HL-60 (cell line): ENCODE data around the gene RGL4.

Experiments
- POLR2AphosphoS5 ChIP-seq: IDR thresholded peaks from 2 replicates; pipeline ENCODE4 v1.6.1; 2012; ENCODE audit warnings: low read depth
- TF ChIP-seq, protein P1 (sequence below): IDR thresholded peaks from one replicate; pipeline ENCODE4 v1.5.1; 2011; ENCODE audit warnings: low read length, control low read depth, inconsistent platforms; ENCODE audit not compliant: insufficient read depth

DNA sequence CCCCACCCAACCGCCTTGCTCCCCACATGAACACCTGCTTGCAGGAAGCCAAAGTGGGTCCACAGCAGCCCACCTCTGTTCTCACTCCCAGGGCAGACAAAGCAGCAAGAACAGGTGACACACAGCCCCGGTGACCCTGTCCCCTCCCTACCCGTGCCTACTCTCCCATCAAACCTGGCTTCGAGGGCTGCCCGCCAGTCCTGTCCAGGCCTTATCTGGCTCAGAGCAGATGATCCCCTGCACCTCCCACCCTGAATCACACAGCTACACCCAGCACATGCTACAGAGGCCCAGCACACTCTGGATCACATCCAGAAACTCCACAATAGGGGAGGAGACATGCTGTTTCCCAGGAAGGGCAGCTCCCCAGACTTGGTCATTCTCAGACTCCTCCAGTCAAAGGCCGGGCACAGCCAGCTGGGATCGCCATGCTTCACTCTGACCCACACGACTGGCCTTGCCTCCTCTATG lies 6.2 kb upstream of the RGL4 start:
- TF ChIP-seq, protein P1, sequence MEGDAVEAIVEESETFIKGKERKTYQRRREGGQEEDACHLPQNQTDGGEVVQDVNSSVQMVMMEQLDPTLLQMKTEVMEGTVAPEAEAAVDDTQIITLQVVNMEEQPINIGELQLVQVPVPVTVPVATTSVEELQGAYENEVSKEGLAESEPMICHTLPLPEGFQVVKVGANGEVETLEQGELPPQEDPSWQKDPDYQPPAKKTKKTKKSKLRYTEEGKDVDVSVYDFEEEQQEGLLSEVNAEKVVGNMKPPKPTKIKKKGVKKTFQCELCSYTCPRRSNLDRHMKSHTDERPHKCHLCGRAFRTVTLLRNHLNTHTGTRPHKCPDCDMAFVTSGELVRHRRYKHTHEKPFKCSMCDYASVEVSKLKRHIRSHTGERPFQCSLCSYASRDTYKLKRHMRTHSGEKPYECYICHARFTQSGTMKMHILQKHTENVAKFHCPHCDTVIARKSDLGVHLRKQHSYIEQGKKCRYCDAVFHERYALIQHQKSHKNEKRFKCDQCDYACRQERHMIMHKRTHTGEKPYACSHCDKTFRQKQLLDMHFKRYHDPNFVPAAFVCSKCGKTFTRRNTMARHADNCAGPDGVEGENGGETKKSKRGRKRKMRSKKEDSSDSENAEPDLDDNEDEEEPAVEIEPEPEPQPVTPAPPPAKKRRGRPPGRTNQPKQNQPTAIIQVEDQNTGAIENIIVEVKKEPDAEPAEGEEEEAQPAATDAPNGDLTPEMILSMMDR: no peak
- no peak for TF ChIP-seq POLR2AphosphoS5
